ENCODE measurements around the gene KCNJ13. TPM values are rescaled to one million over a fixed set of nuclear protein-coding genes. Genes with fewer than 3 reads are reported as not detected.

The KCNJ13 gene
- total and polyA plus RNA-seq, 4 donors, result 0.08 to 0.79 TPM; not detected in 2

DNA sequence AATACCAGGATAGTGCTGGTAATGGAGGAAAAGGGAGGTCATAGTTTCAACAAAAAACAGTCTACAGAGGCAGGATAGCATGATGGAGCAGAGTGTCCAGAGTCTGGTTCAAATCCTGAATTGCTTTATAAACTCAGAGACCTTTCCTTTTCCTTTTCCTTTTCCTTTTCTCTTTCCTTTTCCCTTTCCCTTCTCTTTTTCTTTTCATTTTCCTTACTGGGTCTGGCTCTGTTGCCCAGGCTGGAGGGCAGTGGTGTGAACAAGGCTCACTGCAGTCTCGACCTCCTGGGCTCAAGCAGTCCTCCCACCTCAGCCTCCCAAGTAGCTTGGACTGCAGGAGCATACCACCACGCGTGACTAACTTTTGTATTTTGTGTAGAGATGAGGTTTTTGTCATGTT, 47.6 kb downstream of the KCNJ13 start:
- TF ChIP-seq GABPA (IDR thresholded peaks at IDR 0.05 in 1 of 2, conservative IDR thresholded peaks at IDR 0.05 in 1 of 2) (no peak), RXRA (IDR thresholded peaks at IDR 0.05) (no peak), NR2F2 (IDR thresholded peaks at IDR 0.05) (no peak), EGR1 (IDR thresholded peaks at IDR 0.05; ENCODE audit: low read depth in 2 of 2) (no peak), FOXA1 (IDR thresholded peaks at IDR 0.05) (no peak)
- TF ChIP-seq, protein P1, sequence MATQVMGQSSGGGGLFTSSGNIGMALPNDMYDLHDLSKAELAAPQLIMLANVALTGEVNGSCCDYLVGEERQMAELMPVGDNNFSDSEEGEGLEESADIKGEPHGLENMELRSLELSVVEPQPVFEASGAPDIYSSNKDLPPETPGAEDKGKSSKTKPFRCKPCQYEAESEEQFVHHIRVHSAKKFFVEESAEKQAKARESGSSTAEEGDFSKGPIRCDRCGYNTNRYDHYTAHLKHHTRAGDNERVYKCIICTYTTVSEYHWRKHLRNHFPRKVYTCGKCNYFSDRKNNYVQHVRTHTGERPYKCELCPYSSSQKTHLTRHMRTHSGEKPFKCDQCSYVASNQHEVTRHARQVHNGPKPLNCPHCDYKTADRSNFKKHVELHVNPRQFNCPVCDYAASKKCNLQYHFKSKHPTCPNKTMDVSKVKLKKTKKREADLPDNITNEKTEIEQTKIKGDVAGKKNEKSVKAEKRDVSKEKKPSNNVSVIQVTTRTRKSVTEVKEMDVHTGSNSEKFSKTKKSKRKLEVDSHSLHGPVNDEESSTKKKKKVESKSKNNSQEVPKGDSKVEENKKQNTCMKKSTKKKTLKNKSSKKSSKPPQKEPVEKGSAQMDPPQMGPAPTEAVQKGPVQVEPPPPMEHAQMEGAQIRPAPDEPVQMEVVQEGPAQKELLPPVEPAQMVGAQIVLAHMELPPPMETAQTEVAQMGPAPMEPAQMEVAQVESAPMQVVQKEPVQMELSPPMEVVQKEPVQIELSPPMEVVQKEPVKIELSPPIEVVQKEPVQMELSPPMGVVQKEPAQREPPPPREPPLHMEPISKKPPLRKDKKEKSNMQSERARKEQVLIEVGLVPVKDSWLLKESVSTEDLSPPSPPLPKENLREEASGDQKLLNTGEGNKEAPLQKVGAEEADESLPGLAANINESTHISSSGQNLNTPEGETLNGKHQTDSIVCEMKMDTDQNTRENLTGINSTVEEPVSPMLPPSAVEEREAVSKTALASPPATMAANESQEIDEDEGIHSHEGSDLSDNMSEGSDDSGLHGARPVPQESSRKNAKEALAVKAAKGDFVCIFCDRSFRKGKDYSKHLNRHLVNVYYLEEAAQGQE (IDR thresholded peaks at IDR 0.05), result no peak
- TF ChIP-seq, protein P2, sequence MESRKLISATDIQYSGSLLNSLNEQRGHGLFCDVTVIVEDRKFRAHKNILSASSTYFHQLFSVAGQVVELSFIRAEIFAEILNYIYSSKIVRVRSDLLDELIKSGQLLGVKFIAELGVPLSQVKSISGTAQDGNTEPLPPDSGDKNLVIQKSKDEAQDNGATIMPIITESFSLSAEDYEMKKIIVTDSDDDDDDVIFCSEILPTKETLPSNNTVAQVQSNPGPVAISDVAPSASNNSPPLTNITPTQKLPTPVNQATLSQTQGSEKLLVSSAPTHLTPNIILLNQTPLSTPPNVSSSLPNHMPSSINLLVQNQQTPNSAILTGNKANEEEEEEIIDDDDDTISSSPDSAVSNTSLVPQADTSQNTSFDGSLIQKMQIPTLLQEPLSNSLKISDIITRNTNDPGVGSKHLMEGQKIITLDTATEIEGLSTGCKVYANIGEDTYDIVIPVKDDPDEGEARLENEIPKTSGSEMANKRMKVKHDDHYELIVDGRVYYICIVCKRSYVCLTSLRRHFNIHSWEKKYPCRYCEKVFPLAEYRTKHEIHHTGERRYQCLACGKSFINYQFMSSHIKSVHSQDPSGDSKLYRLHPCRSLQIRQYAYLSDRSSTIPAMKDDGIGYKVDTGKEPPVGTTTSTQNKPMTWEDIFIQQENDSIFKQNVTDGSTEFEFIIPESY (IDR thresholded peaks at IDR 0.05), result no peak
- Histone ChIP-seq H3K9me3 (ENCODE audit: control insufficient read depth in 4 of 4, low read length in 3 of 4) (no peaks in the 10 kb centered on the region), H3K27ac (ENCODE audit: low read depth in 1 of 2, low read length in 2 of 2) (no peak overlapping the region), H3K27me3 (ENCODE audit: control insufficient read depth in 4 of 4, insufficient read depth in 4 of 4, low read length in 3 of 4) (no peaks in the 10 kb centered on the region), H3K9ac (ENCODE audit: low read depth in 1 of 2, low read length in 2 of 2) (no peak overlapping the region), H3K4me3 (ENCODE audit: low read depth in 1 of 3, low read length in 3 of 3) (no peak overlapping the region), H3K36me3 (ENCODE audit: control insufficient read depth in 4 of 4, insufficient read depth in 3 of 4, low read depth in 1 of 4, low read length in 3 of 4) (peaks cover 8 to 35% (median 24%) of the 10 kb centered on the region in 4 donors), H3K4me1 (ENCODE audit: control insufficient read depth in 4 of 4, insufficient read depth in 4 of 4, low read length in 3 of 4) (no peaks in the 10 kb centered on the region)
- no peak for DNase-seq (ENCODE audit: low spot score)
- 83% methylated on average over 3 of the region's 3 CpGs for WGBS

DNA sequence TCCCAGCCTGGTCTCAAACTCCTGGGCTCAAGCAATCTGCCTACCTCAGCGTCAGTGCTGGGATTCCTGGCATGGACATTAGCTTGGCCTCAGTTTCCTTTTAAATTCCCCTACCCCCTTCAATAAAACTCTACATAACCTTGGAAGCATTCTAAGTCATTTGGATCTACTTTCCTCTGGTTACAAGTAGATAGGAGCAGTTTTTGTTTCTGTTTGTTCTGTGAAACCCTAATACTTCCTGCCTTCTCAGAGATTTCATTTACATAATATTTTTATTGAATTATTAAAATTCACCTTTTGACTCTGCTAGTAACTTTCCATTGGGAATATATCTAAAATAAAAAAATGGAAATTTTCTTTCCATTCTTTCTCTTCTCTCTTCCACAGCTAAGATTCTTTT, 53.3 kb downstream of the KCNJ13 start:
- no peak for DNase-seq (ENCODE audit: low spot score)
- no peak overlapping the region for H3K27ac ChIP-seq (ENCODE audit: low read depth in 1 of 2, low read length in 2 of 2)
- WGBS, result 84% methylated on average over 1 of the region's 1 CpG
- H3K27me3 ChIP-seq (ENCODE audit: control insufficient read depth in 4 of 4, insufficient read depth in 4 of 4, low read length in 3 of 4), result no peaks in the 10 kb centered on the region
- H3K9ac ChIP-seq (ENCODE audit: low read depth in 1 of 2, low read length in 2 of 2), result no peak overlapping the region
- peaks cover 5 to 26% (median 18%) of the 10 kb centered on the region in 4 donors for H3K36me3 ChIP-seq (ENCODE audit: control insufficient read depth in 4 of 4, insufficient read depth in 3 of 4, low read depth in 1 of 4, low read length in 3 of 4)
- H3K4me3 ChIP-seq (ENCODE audit: low read depth in 1 of 3, low read length in 3 of 3), result no peak overlapping the region
- H3K4me1 ChIP-seq (ENCODE audit: control insufficient read depth in 4 of 4, insufficient read depth in 4 of 4, low read length in 3 of 4), result peaks cover 0 to 1% (median 0%) of the 10 kb centered on the region in 4 donors
- no peak for TF ChIP-seq JUND (IDR thresholded peaks at IDR 0.05)
- TF ChIP-seq SP1 (IDR thresholded peaks at IDR 0.05), result no peak
- TF ChIP-seq, protein P3, sequence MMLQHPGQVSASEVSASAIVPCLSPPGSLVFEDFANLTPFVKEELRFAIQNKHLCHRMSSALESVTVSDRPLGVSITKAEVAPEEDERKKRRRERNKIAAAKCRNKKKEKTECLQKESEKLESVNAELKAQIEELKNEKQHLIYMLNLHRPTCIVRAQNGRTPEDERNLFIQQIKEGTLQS (IDR thresholded peaks at IDR 0.05), result no peak
- TF ChIP-seq GABPA (IDR thresholded peaks at IDR 0.05 in 1 of 2, conservative IDR thresholded peaks at IDR 0.05 in 1 of 2), result no peak
- TF ChIP-seq RXRA (IDR thresholded peaks at IDR 0.05), result no peak
- no peaks in the 10 kb centered on the region for H3K9me3 ChIP-seq (ENCODE audit: control insufficient read depth in 4 of 4, low read length in 3 of 4)

DNA sequence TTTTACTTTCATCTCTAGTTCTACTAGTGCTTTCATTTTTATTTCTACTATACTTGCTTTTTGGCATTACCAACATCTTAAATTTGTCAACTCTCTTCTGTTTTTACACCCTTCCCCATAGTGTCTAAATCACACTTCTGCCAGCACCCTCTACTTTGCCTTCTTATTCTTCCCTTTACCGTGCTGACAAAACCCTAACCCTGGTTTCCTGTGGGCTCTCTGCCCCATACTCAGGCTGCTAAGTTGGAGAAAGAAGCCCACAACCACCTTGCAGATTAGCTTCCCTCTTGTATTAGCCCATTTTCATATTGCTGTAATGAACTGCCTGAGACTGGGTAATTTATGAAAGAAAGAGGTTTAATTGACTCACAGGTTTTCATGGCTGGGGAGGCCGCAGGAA, 54.5 kb downstream of the KCNJ13 start:
- DNase-seq (ENCODE audit: low spot score), result no peak
- Histone ChIP-seq H3K9ac (ENCODE audit: low read depth in 1 of 2, low read length in 2 of 2) (no peak overlapping the region), H3K36me3 (ENCODE audit: control insufficient read depth in 4 of 4, insufficient read depth in 3 of 4, low read depth in 1 of 4, low read length in 3 of 4) (peaks cover 5 to 24% (median 16%) of the 10 kb centered on the region in 4 donors), H3K27me3 (ENCODE audit: control insufficient read depth in 4 of 4, insufficient read depth in 4 of 4, low read length in 3 of 4) (no peaks in the 10 kb centered on the region), H3K27ac (ENCODE audit: low read depth in 1 of 2, low read length in 2 of 2) (no peak overlapping the region), H3K9me3 (ENCODE audit: control insufficient read depth in 4 of 4, low read length in 3 of 4) (no peaks in the 10 kb centered on the region), H3K4me3 (ENCODE audit: low read depth in 1 of 3, low read length in 3 of 3) (no peak overlapping the region), H3K4me1 (ENCODE audit: control insufficient read depth in 4 of 4, insufficient read depth in 4 of 4, low read length in 3 of 4) (peaks cover 0 to 1% (median 0%) of the 10 kb centered on the region in 4 donors)
- TF ChIP-seq FOXA2 (IDR thresholded peaks at IDR 0.05) (no peak), YY1 (IDR thresholded peaks at IDR 0.05) (no peak), GABPA (IDR thresholded peaks at IDR 0.05 in 1 of 2, conservative IDR thresholded peaks at IDR 0.05 in 1 of 2) (no peak)
- WGBS, result 72% methylated on average over 2 of the region's 2 CpGs
